Mesothelial cell of epicardium (in vitro differentiated cells): ENCODE results near the gene ZNF831. TPM values are rescaled to one million over a fixed set of nuclear protein-coding genes. Genes with fewer than 3 reads are reported as not detected.

ENCODE experiments used
- DNase-seq, 2 experiments: peaks; one replicate each; pipeline ENCODE4 v3.0.0; 2021; ENCODE audit warnings: low spot score in 2 of 2; ENCODE audit not compliant: unreplicated experiment in 2 of 2
- H3K27ac Mint-ChIP-seq: 2 replicates; pipeline ENCODE4 v1.8.0; 2021; ENCODE audit warnings: mixed read lengths
- H3K27me3 Mint-ChIP-seq: 2 replicates; pipeline ENCODE4 v1.8.0; 2021; ENCODE audit warnings: low read depth, mixed read lengths
- H3K36me3 Mint-ChIP-seq: 2 replicates; pipeline ENCODE4 v1.8.0; 2021; ENCODE audit warnings: mixed read lengths
- H3K4me1 Mint-ChIP-seq: 2 replicates; pipeline ENCODE4 v1.8.0; 2021; ENCODE audit warnings: mixed read lengths
- H3K4me3 Mint-ChIP-seq: 2 replicates; pipeline ENCODE4 v1.8.0; 2021; ENCODE audit warnings: mild to moderate bottlenecking, moderate library complexity, mixed read lengths
- H3K9me3 Mint-ChIP-seq: 2 replicates; pipeline ENCODE4 v1.8.0; 2021; ENCODE audit warnings: mixed read lengths
- total RNA-seq: library from RNA; stranded (reverse); gene quantifications from 3 replicates; pipeline ENCODE4 v1.2.1, GENCODE V29; 2021
- TF ChIP-seq, protein P1 (sequence below): fragments of 200-600 bp; sonication (generic); IDR thresholded peaks from one replicate; pipeline ENCODE4 v1.5.0; 2021; ENCODE audit warnings: antibody characterized with exemption; ENCODE audit not compliant: unreplicated experiment

ZNF831 gene
- total RNA-seq, 1 donor from 2014 or later, result 0.02 TPM

DNA sequence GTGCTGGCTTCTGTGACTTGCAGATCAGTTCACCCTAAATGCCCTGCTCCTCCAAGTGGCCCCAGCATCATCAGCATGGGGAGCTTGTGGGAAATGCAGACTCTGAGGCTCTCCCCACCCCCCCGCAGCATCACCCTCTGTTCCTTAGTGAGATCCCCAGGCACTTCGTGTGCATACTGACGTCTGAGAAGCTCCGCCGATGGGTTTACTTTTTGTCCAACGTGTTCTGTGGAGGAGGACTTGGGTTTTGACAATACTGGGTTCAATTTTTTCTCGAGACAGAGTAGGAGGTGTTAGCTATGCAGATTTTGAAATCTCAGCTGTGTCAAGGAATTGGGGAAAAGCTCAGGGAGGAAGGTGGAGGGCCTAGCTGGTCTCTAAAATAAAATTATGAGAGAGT, 38.3 kb upstream of the ZNF831 start:
- no peaks in the 10 kb centered on the region for H3K9me3 Mint-ChIP-seq

GRCh38 chr20:59125836-59126235, 37.8 kb upstream of the ZNF831 start:
- no peak for DNase-seq
- Mint-ChIP-seq H3K36me3 (no peaks in the 10 kb centered on the region), H3K4me3 (no peak overlapping the region), H3K9me3 (no peaks in the 10 kb centered on the region), H3K27ac (no peak overlapping the region), H3K4me1 (no peaks in the 10 kb centered on the region), H3K27me3 (peaks cover 37% of the 10 kb centered on the region)
- TF ChIP-seq, protein P1, sequence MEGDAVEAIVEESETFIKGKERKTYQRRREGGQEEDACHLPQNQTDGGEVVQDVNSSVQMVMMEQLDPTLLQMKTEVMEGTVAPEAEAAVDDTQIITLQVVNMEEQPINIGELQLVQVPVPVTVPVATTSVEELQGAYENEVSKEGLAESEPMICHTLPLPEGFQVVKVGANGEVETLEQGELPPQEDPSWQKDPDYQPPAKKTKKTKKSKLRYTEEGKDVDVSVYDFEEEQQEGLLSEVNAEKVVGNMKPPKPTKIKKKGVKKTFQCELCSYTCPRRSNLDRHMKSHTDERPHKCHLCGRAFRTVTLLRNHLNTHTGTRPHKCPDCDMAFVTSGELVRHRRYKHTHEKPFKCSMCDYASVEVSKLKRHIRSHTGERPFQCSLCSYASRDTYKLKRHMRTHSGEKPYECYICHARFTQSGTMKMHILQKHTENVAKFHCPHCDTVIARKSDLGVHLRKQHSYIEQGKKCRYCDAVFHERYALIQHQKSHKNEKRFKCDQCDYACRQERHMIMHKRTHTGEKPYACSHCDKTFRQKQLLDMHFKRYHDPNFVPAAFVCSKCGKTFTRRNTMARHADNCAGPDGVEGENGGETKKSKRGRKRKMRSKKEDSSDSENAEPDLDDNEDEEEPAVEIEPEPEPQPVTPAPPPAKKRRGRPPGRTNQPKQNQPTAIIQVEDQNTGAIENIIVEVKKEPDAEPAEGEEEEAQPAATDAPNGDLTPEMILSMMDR, result no peak

More for the DNA sequence above, 38.3 kb upstream of the ZNF831 start:
- no peak for DNase-seq
- Mint-ChIP-seq H3K27me3 (peaks cover 40% of the 10 kb centered on the region), H3K36me3 (no peaks in the 10 kb centered on the region), H3K4me3 (no peak overlapping the region), H3K27ac (no peak overlapping the region), H3K4me1 (no peaks in the 10 kb centered on the region)
- TF ChIP-seq, protein P1, result no peak

DNA sequence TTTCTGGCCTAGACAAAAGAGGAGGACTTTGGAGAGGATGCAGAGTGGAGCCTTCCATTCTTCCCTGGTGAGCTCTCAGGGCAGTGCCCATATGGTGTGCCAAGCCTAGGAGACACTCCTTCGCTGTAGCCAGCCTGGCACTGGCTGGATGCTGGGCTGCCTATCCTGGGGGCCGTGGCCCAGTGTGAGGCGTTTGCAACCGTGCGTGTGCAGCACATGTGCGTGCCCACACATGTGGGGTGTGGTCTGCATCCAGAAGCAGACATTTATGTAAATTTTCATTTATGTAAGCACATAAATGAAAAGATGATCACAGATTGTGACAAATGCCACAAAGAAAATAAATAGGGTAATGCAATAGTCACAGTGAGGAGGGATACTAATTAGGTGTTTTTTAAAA, 35.8 kb upstream of the ZNF831 start:
- Mint-ChIP-seq H3K9me3 (no peaks in the 10 kb centered on the region), H3K4me3 (no peak overlapping the region), H3K27ac (no peak overlapping the region), H3K36me3 (no peaks in the 10 kb centered on the region), H3K27me3 (peaks cover 22% of the 10 kb centered on the region), H3K4me1 (no peaks in the 10 kb centered on the region)
- TF ChIP-seq, protein P1, result no peak
- DNase-seq, result no peak

- Mint-ChIP-seq H3K27me3 (peaks cover 9% of the 10 kb centered on the region), H3K4me1 (no peaks in the 10 kb centered on the region), H3K36me3 (no peaks in the 10 kb centered on the region), H3K9me3 (peaks cover 15% of the 10 kb centered on the region), H3K27ac (no peak overlapping the region), H3K4me3 (no peak overlapping the region)
- TF ChIP-seq, protein P1, result no peak
- no peak for DNase-seq
Observed at GRCh38 chr20:59131551-59132285, 31.9 kb upstream of the ZNF831 start.

- Mint-ChIP-seq H3K4me3 (no peak overlapping the region), H3K27ac (no peak overlapping the region), H3K27me3 (peaks cover 5% of the 10 kb centered on the region), H3K36me3 (no peaks in the 10 kb centered on the region), H3K9me3 (peaks cover 15% of the 10 kb centered on the region), H3K4me1 (no peaks in the 10 kb centered on the region)
- TF ChIP-seq, protein P1, result no peak
- no peak for DNase-seq
Observed at GRCh38 chr20:59134182-59134581, 29.4 kb upstream of the ZNF831 start.
